Lower lobe of right lung (tissue), 2 donors: ENCODE measurements around the gene SEMA5A. TPM values are rescaled to one million over a fixed set of nuclear protein-coding genes. Genes with fewer than 3 reads are reported as not detected.

Experiments used
- ATAC-seq, 2 donors: fragments of 200-7000 bp; cut with Tn5 transposase; one replicate each; pipeline ENCODE4 v1.9.1; 2020 to 2022; ENCODE audit warnings: mild to moderate bottlenecking in 2 of 2, moderate library complexity in 2 of 2
- DNase-seq: peaks from one replicate; pipeline ENCODE4 v3.0.0-alpha.2; 2020
- H3K27ac ChIP-seq: fragments of 200-600 bp; one replicate; pipeline ENCODE4 v1.8.0; 2022
- H3K27me3 ChIP-seq: fragments of 200-600 bp; one replicate; pipeline ENCODE4 v1.8.0; 2022; ENCODE audit warnings: low read depth
- H3K36me3 ChIP-seq: fragments of 200-600 bp; one replicate; pipeline ENCODE4 v1.8.0; 2022; ENCODE audit warnings: mild to moderate bottlenecking
- H3K4me1 ChIP-seq: fragments of 200-600 bp; one replicate; pipeline ENCODE4 v1.8.0; 2022
- H3K4me3 ChIP-seq: fragments of 200-600 bp; one replicate; pipeline ENCODE4 v1.8.0; 2022; ENCODE audit warnings: mild to moderate bottlenecking
- H3K9me3 ChIP-seq: fragments of 200-600 bp; one replicate; pipeline ENCODE4 v1.8.0; 2022
- intact Hi-C: fragments of 100-400 bp; cut with DNase I; formaldehyde crosslinking; loops from one replicate; pipeline ENCODE4 v1.11.0; 2022
- total RNA-seq: library from RNA; stranded (reverse); fragmentation: NEBNext Ultra II Directional; extraction: Animal tissue kit (Norgen Biotek cat#: 25700); gene quantifications from one replicate; pipeline ENCODE4 v1.2.1, GENCODE V29; 2021
- TF ChIP-seq, protein P1 (sequence below): fragments of 200-600 bp; IDR thresholded peaks from one replicate; pipeline ENCODE4 v1.8.0; 2022; ENCODE audit warnings: antibody characterized with exemption, mild to moderate bottlenecking
- donor health status: DM: no; HTN: yes; CAD: no; lungs with severe emphysema.

The SEMA5A gene
- total RNA-seq, 1 donor from 2014 or later, result 29.3 TPM

DNA sequence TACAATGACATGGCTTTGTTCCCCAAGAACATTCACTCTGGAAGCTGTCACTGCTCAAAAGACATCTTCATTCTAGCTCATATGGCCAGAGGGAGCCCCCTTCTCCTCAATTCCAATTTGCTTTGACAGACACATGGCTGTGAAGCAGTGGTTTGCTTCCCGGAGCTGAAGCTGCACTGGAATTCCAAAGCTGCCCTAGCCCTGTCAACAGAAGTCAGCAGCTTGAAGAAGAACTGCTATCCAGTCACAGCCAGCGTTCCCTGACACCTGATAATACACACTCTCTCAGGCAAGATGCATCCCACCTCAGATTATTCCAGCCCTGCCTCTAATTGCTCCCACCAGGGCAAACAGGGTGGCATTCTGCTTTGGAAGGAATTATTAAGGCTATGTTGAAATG, 93.7 kb downstream of the SEMA5A start:
- no peaks in the 10 kb centered on the region for H3K9me3 ChIP-seq
- DNase-seq (no peak), ATAC-seq (no peak)
- H3K4me3 ChIP-seq, result no peak overlapping the region
- H3K4me1 ChIP-seq, result no peaks in the 10 kb centered on the region
- no peaks in the 10 kb centered on the region for H3K27me3 ChIP-seq
- H3K27ac ChIP-seq, result no peak overlapping the region
- TF ChIP-seq, protein P1, sequence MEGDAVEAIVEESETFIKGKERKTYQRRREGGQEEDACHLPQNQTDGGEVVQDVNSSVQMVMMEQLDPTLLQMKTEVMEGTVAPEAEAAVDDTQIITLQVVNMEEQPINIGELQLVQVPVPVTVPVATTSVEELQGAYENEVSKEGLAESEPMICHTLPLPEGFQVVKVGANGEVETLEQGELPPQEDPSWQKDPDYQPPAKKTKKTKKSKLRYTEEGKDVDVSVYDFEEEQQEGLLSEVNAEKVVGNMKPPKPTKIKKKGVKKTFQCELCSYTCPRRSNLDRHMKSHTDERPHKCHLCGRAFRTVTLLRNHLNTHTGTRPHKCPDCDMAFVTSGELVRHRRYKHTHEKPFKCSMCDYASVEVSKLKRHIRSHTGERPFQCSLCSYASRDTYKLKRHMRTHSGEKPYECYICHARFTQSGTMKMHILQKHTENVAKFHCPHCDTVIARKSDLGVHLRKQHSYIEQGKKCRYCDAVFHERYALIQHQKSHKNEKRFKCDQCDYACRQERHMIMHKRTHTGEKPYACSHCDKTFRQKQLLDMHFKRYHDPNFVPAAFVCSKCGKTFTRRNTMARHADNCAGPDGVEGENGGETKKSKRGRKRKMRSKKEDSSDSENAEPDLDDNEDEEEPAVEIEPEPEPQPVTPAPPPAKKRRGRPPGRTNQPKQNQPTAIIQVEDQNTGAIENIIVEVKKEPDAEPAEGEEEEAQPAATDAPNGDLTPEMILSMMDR, result no peak
- intact Hi-C loops, result no loop called here
- H3K36me3 ChIP-seq, result no peaks in the 10 kb centered on the region

DNA sequence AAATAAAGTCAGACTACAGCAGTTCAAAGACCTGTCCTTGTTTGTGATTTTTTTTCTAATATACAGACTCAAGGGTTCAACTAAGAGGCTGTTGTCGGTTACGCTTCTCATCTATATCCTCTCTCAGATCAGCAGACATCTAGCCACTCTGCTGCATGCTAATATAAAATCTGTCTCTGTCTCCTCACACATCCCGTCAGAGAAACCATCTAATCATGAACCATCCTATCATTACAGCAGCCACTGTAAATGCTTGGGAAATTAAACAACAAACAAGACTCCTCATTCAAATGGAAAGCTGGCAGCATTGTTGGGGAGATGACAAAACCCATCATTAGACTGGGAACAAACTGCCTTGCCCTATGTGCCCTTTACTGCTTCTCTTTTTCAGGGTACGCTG, 94.8 kb downstream of the SEMA5A start:
- intact Hi-C loops, result no loop called here
- no peaks in the 10 kb centered on the region for H3K36me3 ChIP-seq
- H3K27ac ChIP-seq, result no peak overlapping the region
- H3K4me1 ChIP-seq, result no peaks in the 10 kb centered on the region
- H3K9me3 ChIP-seq, result no peaks in the 10 kb centered on the region
- TF ChIP-seq, protein P1, result no peak
- DNase-seq (no peak), ATAC-seq (no peak)
- H3K27me3 ChIP-seq, result no peaks in the 10 kb centered on the region
- no peak overlapping the region for H3K4me3 ChIP-seq

DNA sequence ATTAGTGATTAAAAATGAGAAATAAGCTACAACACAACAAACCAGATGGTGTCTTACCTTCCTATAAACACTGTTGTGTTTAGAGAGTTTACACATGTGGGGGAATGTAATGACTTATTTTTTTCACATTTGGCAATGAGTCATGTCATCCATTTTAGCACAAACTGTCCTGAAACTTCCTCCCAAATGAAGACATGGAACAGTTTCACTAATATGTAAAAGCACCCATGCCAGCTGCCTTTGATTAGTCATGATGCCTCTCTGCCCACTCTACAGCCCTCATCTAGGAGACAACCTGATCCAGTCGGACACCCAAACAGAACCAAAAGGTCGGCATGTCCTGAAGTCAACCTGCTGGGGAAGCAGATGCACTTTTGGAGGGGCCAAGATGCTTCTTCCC, 98.2 kb downstream of the SEMA5A start:
- H3K4me3 ChIP-seq, result no peak overlapping the region
- intact Hi-C loops, result no loop called here
- no peaks in the 10 kb centered on the region for H3K9me3 ChIP-seq
- ATAC-seq (no peak), DNase-seq (no peak)
- TF ChIP-seq, protein P1, result no peak
- no peaks in the 10 kb centered on the region for H3K27me3 ChIP-seq
- H3K27ac ChIP-seq, result no peak overlapping the region
- H3K4me1 ChIP-seq, result no peaks in the 10 kb centered on the region
- no peaks in the 10 kb centered on the region for H3K36me3 ChIP-seq

DNA sequence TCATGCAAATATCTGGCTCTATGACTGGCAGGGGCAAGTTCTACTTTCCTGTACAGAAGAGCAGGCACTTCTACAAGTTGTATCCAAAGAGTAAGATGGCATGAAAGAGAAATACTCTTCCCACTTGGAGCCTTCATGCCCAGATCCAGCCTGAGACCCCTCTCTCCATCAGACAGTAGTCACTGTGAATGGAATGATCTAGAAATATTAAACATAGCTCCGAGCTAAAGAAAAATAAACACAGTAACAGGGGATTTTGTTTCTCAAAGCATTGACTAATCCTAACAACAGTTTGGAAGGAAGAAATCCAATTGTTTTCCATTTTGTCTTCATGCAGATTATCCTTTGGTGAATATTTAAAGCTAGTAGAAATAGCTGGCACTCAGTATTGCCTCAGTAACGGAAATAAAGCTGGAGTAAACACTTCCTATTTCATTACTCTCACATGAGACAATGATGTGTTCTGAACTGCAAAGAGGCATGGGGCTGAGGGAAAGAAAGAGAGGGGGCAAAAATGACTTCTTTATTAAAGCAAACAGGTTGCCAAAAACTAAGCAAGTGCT, 100.0 kb downstream of the SEMA5A start:
- Histone ChIP-seq H3K27ac (no peak overlapping the region), H3K27me3 (no peaks in the 10 kb centered on the region), H3K4me1 (no peaks in the 10 kb centered on the region), H3K9me3 (no peaks in the 10 kb centered on the region), H3K36me3 (no peaks in the 10 kb centered on the region), H3K4me3 (no peak overlapping the region)
- TF ChIP-seq, protein P1, result no peak
- intact Hi-C loops, result no loop called here
- ATAC-seq (no peak), DNase-seq (no peak)

DNA sequence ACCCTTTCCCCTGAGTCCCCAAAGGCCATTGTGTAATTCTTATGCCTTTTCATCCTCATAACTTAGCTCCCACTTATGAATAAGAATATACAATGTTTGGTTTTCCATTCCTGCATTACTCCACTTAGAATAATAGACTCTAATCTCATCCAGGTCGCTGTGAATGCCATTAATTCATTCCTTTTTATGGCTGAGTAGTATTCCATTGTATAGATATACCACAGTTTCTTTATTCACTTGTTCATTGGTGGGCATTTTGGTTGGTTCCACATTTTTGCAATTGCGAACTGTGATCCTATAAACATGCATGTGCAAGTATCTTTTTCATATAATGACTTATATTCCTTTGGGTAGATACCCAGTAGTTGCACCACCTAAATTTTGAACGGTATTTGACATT, 101.5 kb downstream of the SEMA5A start:
- no peak for ATAC-seq
- intact Hi-C loops, result no loop called here
- no peaks in the 10 kb centered on the region for H3K36me3 ChIP-seq

More for the DNA sequence above, 101.5 kb downstream of the SEMA5A start:
- Histone ChIP-seq H3K27ac (no peak overlapping the region), H3K4me3 (no peak overlapping the region), H3K4me1 (no peaks in the 10 kb centered on the region), H3K9me3 (no peaks in the 10 kb centered on the region), H3K27me3 (no peaks in the 10 kb centered on the region)
- DNase-seq, result no peak
- TF ChIP-seq, protein P1, result no peak
